BJ (cell line): ENCODE data around the gene ADGRG4. TPM values are rescaled to one million over a fixed set of nuclear protein-coding genes. Genes with fewer than 3 reads are reported as not detected.
"Not testable (repeated sequence)": the region's sequence is repeated elsewhere in the genome, so short reads cannot be mapped to it uniquely, and the experiment has no call there.

Source experiments
- CTCF ChIA-PET: fragments of 350-600 bp; formaldehyde crosslinking; extraction: SDS; loops from one replicate; lab custom pipeline; 2021; ENCODE audit warnings: antibody characterized with exemption, inconsistent platforms; lab: Yijun Ruan, JAX
- POLR2A ChIA-PET: fragments of 300-600 bp; sonication (Branson Sonifier 250); formaldehyde crosslinking; extraction: SDS; loops from one replicate; lab custom pipeline; 2021; ENCODE audit warnings: antibody characterized with exemption; lab: Charles Lee
- DNase-seq: peaks from one replicate; pipeline ENCODE4 v3.0.0-alpha.2; 2011; ENCODE audit warnings: low read depth
- H3K27me3 ChIP-seq: 2 replicates; pipeline ENCODE4 v1.6.0; 2011; ENCODE audit warnings: low read length; ENCODE audit not compliant: control insufficient read depth, insufficient read depth
- H3K36me3 ChIP-seq: 2 replicates; pipeline ENCODE4 v1.5.1; 2011; ENCODE audit warnings: low read length; ENCODE audit not compliant: control insufficient read depth, insufficient read depth
- H3K4me3 ChIP-seq: 2 replicates; pipeline ENCODE4 v1.5.1; 2011; ENCODE audit warnings: low read depth, mild to moderate bottlenecking, control low read depth, low read length
- CTCF ChIP-seq: IDR thresholded peaks from 2 replicates; pipeline ENCODE4 v1.5.1; 2011; ENCODE audit warnings: low read depth, mild to moderate bottlenecking, control low read depth, inconsistent platforms, low read length, moderate library complexity; ENCODE audit not compliant: insufficient read depth
- polyA plus RNA-seq: library from polyadenylated mRNA; depleted of rRNA; stranded (reverse); fragments of >200 nt; gene quantifications from 2 replicates; pipeline ENCODE4 v1.2.3, GENCODE V29; 2011

The ADGRG4 gene
- polyA plus RNA-seq, 1 experiment: 0.01 TPM

DNA sequence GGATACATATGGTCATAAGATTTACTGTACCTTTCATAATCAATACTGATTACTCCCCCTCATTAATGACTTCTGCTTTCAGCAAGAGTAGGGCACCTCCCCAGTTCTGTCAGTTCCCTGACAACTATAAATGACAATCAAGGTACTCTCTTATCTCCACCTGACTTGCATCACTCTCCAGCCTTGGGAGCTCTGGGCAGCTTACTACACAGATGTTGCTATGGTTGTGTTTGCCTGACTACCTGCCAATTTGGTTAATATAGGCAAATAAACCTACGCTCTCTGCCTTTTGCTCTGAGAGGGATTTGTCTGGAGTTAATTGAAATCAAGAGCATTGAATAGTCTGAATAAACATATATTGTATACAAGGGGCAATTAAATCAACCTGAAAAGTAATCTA lies 26.8 kb upstream of the ADGRG4 start:
- ChIA-PET CTCF (no interaction called here), POLR2A (no interaction called here)
- no peak for DNase-seq
- Histone ChIP-seq H3K27me3 (no peaks in the 10 kb centered on the region), H3K36me3 (no peaks in the 10 kb centered on the region), H3K4me3 (no peak overlapping the region)
- TF ChIP-seq CTCF: no peak

DNA sequence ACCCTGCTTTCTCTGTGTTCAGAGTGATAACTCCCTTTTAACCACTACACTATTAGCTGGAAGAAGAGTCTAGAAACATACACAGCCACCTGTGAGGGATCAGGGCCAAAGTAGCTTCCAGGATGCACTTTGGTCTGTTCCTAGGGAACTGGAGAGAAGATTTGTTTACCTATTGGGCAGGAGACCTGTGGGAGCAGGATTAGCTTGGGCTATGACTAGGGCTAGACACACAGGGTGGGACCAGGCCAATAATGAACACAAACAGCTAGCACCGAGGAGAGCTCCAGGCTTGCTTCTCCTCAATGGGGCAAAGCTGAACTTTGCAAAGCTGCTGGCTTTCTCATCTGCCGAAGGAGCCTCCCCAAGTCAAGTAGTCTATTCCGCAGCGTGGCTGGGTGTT lies 25.2 kb upstream of the ADGRG4 start:
- H3K4me3 ChIP-seq: no peak overlapping the region
- no peak for DNase-seq
- H3K27me3 ChIP-seq: no peaks in the 10 kb centered on the region
- H3K36me3 ChIP-seq: no peaks in the 10 kb centered on the region
- no peak for TF ChIP-seq CTCF
- ChIA-PET POLR2A (no interaction called here), CTCF (interaction anchor here (0.6 kb wide), 1 partner anchor 1167 kb away, joined by 3 read pairs; no protein-coding TSS in a partner anchor)

DNA sequence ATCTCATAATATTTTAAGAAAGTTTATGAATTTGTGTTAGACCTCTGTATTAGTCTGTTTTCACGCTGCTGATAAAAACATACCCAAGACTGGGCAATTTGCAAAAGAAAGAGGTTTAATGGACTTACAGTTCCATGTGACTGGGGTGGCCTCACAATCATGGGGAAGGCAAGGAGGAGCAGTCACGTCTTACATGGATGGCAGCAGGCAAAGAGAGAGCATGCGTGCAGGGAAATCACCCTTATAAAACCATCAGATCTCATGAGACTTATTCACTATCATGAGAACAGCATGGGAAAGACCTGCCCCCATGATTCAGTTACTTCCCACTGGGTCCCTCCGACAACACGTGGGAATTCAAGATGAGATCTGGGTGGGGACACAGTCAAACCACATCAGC lies 14.4 kb upstream of the ADGRG4 start:
- CTCF ChIA-PET, H3K36me3 ChIP-seq: not testable (repeated sequence)

DNA sequence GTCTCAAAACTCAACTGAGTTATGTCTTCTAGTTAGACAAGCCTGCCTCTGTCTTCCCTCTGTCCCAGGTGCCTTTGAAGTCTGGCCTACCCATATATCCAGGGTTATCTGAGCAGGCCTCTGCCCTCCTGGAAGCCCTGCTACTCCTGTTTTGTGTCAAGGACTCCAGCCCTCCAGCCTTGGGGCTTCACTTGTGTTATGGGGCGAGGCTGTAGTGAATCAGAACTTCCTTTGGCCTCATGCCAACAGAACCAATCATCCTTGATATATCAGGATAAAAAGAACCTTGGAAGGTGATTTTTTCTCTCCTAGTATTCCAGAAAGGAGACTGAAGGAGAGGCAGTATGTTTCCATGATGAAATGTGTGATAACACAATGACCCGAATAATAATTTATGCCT lies 8.9 kb upstream of the ADGRG4 start:
- no peaks in the 10 kb centered on the region for H3K27me3 ChIP-seq
- H3K36me3 ChIP-seq: no peaks in the 10 kb centered on the region
- ChIA-PET CTCF (no interaction called here), POLR2A (no interaction called here)
- TF ChIP-seq CTCF: no peak
- no peak for DNase-seq
- H3K4me3 ChIP-seq: no peak overlapping the region

More for the DNA sequence above, 14.4 kb upstream of the ADGRG4 start:
- H3K4me3 ChIP-seq, DNase-seq, H3K27me3 ChIP-seq, POLR2A ChIA-PET: not testable (repeated sequence)

DNA sequence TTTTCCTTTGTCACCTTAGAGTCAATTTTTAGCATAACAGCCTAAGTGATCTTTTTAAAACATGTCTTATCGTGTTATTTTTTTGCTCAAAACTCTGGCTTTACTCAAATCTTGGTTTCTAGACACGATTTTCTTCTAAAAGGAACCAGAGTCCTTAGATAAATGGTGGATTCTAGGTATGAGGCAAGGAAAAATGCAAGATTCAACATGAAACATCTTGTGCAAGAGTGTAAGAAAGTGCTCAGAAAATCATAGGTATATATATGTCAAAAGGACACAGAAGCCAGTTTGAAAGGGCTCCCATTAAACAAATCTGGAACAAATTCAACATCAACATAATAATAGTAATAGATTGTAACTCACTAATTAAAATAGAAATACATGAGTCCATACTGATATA lies 8.1 kb upstream of the ADGRG4 start:
- Histone ChIP-seq H3K36me3 (no peaks in the 10 kb centered on the region), H3K4me3 (no peak overlapping the region), H3K27me3 (no peaks in the 10 kb centered on the region)
- CTCF ChIA-PET: no interaction called here
- POLR2A ChIA-PET: no interaction called here
- no peak for DNase-seq
- no peak for TF ChIP-seq CTCF

DNA sequence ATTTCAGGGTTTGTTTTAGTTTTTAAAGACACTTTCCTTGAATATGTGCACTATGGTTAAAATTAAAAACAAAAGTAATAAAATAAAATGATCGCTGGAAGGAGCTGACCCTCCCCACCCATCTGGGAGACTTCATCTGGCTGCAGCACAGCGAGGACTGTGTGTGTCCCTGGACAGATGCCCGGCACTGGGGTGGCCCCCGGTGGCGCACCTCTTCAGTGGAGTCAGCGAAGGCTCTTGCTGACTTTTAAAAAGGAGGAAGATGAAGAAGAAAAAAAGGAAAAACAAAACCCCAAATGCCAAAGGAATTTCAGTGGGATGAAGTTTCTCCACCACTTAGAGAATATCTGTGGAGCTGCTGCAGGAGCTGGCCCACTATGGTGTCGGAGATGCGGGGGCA lies 5.4 kb upstream of the ADGRG4 start:
- CTCF ChIA-PET: interaction anchor here (0.5 kb wide), 1 partner anchor 274 kb away, joined by 3 read pairs; no protein-coding TSS in a partner anchor
- Histone ChIP-seq H3K27me3 (no peaks in the 10 kb centered on the region), H3K4me3 (no peak overlapping the region), H3K36me3 (no peaks in the 10 kb centered on the region)
- POLR2A ChIA-PET: no interaction called here
- TF ChIP-seq CTCF: no peak
- no peak for DNase-seq
